Stimulated activated CD8-positive, alpha-beta memory T cell treated with anti-CD3 and anti-CD28 coated beads, Interleukin-7, amount 100 ng/mL, for 48 hours (primary cell): Measurements from ENCODE around the gene AGFG2.

Experiments
- DNase-seq, 2 donors: peaks; one replicate each; pipeline ENCODE4 v3.0.0-alpha.2; 2020; ENCODE audit warnings: low read depth in 1 of 2; ENCODE audit errors: extremely low read depth in 1 of 2

The AGFG2 gene

DNA sequence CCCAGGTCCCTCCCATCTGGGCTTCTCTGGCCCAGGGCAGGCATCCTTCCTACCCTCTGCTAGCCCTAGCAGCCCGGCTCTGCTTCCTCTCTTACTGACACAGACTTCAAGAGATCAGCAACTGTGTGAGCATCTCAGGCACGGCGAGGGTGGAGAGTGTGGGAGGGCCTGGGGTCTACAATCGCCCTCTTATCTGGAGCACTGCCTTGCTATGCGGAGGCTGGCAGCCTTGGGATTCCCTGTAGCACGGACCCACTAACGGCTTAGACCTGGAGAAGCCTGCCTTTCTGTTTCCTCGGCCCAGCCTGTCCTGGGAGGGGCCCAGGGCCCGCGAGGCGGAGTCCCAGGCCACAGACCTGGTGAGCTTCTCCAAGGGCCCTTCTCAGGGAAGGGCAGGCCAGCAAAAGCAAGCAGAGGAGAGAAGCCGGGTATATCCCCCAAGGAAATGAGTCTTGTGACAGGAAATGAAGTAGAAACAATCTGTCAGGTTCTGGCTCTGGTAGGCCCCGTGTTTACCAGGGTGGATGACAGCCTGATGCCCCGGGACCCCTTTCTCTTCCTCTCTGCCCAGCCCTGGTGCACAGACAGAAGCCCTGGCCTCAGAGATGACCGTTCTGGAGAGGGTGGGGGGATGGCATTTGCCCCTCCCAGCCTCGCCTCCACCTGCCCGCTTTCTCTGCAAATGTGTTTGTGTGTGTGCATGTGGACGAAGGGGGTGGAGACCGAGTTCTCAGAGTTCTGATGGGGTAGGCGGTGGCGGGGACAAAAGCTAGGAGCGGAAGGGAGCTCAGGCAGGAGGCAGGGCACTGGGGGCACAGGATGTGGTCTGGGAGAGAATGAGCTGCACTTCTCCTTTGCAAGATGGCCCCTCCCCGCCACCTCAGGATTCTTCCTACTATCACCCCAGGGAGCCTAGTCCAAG is 44.4 kb downstream of the AGFG2 start:
- peak; percentile 55 to 76 for DNase-seq

DNA sequence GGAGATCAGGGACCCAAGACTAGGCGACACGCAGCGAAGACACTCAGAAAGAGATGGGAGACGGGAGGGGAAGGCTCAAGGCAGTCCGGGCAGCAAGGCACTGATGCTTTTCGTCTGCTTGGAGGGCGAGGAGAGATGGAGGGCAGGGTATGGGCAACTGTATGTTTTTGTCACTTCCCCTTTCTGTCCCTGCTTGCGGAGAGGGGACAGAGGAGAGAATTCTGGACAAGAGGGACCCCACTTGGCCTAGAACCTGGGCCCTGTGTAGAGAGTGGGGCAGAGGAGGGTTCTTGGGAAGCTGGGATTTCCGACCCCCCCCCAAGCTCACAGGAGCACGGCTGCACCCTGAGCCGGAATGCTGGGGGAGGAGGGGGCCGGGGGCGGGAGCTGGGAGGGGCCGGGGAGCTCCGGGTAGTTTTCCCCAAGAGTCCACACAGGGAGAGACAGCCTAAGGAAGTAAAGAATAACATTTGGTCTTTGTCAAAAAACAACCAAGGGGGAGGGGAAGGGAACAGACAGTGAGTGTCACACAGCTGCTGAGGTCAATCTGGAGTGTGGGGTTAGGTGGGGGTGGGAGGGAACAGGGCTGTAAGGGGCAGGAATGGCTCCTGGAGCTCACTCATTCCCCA is 45.2 kb downstream of the AGFG2 start:
- no peak for DNase-seq

DNA sequence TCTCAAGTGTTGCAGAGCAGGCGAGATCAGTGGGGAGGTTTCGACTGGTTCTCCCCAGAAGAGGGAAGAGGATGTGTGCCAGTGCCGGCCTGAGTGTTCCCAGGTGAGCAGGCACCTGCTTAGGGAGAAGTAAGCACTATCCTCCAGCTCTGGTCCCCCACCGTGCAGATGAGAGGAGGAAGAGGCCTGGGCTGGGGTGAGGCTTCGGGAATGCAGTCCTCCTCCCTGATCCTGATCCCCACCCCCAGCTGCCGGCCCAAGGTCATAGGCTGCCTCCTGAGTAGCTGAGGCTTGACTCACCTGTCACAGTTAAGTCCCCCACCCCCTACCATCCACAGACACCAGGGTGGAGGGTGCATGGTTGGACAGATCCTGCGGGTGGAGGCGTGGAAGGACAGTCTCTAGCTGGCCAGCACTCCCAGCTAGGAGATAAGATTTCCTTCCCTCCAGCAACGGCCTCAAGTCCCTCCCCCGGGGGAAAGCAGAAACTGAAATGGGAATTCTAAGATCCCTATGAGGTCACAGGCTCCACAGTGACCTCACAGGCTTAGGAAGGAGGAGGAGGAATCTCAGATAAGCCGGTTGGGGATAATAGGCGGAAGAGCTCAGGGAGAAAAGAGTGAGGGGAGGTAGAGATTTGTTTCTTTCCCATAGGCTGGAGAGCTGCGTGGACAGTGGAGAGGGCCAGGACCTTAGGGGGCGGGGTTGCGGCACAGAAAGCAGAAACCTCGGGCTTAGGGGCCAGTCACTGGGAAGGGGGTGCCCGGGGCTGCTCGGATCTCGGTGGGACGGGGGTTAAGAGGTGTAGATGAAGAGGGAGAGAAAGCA is 45.9 kb downstream of the AGFG2 start:
- DNase-seq: no peak

DNA sequence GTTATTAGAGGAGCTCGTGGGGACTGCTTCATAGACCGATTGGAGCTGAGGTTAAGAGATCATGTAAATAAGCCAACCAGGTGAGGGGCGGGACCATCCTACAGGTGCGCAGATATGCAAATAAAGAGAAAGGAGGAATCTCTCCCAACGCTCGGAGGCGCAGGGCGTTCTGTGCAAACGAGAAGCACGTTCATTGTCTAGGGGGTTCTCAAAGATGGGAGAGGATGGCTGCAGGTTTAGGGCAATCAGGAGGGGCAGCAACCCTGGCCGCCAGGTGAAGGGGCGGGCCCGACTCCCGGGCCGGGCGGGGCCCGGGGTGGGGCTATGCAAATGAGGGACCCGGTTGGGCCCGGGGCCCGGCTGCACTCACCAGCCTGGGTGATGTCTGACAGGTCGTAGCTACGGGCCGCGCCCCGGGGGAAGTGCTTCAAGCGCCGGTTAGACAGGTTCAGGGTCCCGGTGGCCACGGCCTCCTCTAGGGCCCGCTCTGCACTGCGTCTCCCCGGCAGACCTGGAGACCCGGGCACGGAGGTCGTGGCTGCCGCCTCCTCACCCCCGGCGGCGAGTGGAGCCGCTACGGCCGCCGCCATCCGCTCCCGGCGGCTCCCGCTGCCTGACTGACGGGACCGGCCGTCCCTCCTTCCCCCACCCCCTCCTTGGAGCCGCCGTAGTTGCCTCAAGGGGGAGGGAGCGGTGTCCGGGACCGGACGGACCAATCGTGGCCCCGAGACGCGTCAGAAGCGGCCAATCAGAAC is 46.7 kb downstream of the AGFG2 start, which contains the start of gene LRCH4:
Gene LRCH4 (minus strand): TSS at position 619 of the 755 bp plus-strand sequence. CDS start 29 bp downstream, at position 590.
- DNase-seq: no peak

DNA sequence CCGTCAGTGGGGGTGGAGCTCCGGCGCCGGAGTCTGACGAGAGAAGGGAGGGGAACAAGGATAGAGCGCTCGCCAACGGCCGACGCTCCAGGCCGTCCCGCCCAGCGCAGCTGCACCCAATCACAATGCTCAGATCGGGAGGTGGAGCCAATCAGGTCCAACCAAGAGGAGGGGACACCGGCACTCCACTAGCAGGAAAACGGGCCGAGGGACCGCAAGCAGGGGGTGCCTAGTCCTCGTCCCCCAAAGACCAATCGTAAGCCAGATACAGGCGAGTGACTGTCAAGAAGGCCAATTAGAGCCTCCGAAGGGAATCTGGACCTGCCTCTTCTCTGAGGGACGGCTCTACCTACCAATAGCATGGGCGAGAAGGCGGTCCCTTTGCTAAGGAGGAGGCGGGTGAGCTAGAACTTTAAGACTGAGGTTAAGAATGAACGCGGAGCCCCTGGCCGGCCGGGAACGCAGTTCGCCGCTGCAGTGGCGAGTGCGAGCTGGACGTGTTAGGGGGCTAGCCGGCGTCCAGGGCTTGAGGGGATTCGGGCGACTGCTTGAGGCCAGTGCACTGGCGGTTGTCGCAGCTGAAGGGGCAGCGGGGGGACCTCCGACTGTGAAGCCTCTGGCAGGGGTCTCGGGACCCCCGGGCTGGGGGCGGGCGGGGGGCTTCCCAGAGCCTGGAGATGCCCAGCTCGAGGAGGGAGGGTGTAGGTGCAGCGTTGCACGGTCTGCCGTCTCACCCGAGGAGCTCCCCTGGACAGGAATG is 47.4 kb downstream of the AGFG2 start, which contains the start of gene FBXO24:
Gene FBXO24 (plus strand): TSS at position 63 of the 760 bp plus-strand sequence. CDS start 298 bp downstream, at position 361.
- peak; percentile 99 to 100 for DNase-seq

DNA sequence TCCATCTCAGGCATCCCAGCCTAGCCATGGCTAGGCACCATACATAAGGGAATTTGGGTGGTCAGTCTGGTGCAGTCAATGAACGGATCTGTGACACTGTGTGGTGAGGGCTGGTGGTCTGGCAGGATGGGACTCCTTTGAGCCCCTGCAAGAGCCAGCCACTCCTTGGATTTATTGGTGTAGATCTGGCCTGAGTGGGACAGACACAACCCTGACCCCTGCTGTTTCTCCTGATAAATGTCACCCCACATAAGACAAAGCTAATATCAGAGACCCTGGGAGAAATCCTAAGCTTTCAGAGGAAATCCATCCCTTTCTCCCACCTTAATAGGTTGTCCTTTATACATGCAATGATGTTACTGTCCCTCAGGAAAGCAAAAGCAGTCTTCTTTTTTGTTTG is 49.4 kb downstream of the AGFG2 start:
- DNase-seq: no peak

DNA sequence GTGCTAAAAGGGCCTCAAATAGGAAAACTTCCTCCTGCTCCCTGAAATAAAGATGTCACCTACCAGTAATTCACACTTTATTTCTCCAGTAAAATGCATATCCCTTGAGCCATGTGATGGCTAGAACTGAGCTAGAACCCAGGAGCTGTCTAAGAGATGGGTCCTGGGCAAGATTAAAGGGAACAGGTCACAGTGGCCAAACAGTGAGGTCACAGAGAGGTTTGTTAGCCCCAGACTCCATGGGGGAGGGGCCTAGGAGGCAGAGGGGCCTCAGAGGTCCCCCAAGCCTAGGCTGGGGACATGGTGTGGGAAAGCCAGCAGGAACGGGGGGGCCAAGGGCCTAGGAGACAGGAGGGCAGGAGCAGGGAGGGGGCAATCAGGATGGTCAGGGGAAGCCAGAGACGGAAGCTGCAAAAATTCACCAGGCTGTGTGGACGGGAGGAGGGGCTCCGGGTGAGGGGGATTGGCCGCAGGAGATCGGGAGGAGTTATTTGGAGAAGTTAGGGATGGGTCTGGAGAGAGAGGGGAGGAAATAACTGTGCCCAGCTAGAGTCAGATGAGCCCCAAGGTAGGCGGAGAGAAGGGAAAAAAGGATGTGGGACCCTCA is 50.4 kb downstream of the AGFG2 start:
- no peak for DNase-seq

DNA sequence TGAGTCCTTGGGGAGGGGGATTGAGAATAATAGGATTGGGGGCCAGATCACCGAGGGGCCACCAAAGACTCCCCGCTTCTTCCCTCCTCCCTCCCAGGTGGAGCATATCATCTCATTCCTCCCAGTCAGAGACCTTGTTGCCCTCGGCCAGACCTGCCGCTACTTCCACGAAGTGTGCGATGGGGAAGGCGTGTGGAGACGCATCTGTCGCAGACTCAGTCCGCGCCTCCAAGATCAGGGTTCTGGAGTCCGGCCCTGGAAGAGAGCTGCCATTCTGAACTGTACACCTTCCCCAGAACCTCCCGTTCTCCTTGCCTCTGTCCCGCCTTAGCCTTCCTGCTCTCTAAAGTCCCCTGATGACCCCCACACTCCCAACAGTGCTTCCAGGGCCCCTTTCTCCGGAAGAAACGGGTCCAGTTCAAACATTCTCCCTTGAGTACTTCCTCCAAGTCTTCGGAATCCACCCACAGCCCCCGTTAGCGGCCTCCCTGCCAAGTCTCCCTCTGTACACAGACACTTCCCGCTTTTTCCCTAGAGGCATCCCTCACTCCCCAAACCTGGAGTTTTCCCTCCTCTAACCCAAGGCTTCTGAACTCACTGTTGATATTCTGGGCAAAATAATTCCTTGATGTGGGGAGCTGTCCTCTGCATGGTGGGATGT is 51.2 kb downstream of the AGFG2 start:
- DNase-seq: no peak

DNA sequence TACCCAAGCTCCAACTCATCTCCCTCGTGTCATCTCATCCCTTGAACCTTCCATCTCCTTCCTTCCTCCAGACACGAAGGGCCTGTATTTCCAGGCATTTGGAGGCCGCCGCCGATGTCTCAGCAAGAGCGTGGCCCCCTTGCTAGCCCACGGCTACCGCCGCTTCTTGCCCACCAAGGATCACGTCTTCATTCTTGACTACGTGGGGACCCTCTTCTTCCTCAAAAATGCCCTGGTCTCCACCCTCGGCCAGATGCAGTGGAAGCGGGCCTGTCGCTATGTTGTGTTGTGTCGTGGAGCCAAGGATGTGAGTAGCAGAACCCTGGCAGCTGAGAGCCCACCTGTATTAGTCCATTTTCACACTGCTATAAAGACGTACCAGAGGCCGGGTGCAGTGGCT is 52.6 kb downstream of the AGFG2 start:
- DNase-seq: no peak

DNA sequence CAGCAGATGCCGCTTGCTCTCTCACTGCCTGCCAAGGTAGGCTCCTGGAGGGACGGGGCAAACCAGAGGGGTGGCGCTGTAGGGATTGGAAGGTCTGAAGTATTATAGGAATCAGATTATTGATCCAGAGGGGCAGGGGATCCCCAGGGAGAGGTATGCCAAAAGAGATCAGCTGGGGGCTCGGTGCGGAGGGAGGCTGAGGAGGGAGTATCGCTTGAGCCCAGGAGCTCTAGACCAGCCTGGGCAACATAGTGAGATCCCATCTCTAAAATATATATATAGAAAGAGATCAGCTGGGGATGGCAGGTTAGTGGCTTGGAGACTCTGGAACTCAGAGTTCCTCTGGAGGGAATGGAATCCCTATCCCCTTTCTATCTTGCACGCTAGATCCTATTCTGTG is 56.2 kb downstream of the AGFG2 start:
- no peak for DNase-seq

DNA sequence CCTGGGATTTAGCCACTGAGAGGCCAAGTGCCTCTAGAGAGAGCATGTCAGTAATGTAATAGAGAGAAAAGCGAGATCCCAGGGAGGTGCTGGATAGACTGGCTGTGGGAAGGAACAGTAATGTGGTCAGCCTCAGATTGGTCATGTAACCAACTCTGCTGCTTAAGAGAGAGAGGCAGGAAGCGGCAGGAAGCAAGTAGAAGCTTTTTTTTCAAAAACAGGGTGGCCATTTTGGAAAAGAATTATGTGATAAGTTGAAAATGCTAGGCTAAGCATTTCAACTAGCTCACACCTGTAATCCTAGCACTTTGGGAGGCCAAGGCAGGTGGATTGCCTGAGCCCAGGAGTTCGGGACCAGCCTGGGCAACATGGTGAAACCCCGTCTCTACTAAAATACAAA is 59.4 kb downstream of the AGFG2 start:
- DNase-seq: no peak

DNA sequence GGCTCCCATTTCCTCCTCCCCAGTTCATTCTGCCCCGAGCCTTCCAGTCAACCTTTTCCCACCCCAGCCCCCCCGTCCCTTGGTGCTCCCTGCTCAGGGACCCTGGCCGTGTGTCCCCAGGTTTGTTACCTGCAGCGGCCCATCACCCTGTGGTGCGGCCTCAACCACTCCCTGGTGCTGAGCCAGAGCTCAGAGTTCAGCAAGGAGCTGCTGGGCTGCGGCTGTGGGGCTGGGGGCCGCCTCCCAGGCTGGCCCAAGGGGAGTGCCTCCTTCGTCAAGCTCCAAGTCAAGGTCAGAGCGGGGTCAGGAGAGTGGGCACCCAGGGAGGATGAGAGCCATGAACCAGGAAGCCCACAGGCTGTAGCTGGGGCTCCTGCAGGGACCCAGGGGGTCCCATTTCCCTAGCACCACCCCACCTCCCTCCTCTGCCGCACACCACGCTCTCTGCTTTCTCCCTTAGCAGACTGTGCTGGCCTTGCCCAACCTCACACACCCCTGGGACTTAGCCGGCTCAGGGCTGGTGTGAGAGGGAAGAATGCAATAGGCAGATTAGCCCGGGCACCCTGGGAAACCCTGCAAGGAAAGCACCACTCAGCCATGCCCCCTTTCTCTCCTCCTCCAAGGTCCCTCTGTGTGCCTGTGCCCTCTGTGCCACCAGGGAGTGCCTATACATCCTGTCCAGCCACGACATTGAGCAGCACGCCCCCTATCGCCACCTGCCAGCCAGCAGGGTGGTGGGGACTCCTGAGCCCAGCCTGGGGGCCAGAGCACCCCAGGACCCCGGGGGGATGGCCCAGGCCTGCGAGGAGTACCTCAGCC is 61.1 kb downstream of the AGFG2 start:
- DNase-seq: no peak

DNA sequence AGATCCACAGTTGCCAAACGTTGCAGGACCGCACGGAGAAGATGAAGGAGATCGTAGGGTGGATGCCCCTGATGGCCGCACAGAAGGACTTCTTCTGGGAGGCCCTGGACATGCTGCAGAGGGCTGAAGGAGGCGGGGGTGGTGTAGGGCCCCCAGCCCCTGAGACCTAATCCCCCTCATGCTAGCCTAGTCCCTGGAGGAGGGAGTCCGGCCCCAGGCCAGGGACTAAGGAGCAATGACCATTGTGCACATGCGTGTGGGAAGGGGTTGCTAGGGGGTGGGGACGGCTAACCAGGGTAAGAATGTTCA is 61.7 kb downstream of the AGFG2 start:
- DNase-seq: no peak

DNA sequence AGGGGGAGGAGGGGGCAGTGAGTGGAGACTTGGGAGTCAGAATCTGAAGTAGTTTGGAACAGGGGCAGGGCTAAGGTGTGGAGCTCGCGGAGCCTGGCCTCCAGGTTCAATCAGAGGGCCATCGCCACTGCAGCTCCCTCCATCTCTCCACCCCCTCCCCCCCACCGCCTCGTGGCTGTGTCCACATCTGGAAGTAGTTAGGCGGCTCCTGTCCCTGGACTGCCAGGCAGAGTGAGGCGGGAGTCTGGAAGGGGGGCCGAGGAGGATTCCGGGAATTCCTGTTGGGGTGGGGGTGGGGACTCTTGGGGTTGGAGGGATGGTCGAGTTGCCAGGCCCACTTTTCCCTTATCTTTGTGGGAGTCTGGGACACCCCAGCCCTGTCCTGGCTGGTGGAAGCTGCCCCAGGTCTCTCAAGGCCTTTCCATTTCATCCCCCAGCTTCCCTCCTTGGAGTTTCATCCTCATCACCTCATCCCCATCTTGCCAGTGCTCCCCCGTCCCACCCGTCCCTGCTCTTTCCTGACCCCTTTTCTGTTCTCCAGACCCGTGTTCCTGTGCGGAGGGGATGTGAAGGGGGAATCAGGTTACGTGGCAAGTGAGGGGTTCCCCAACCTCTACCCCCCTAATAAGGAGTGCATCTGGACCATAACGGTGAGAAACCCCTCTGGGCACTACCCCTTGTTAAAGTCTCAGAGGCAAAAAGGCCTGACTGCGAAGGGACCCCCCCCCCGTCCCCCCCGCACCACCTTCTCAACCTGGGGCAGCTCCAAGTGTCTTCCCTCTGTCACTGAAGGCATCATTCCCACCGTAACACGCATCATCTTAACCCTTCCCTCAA is 64.1 kb downstream of the AGFG2 start:
- no peak for DNase-seq

DNA sequence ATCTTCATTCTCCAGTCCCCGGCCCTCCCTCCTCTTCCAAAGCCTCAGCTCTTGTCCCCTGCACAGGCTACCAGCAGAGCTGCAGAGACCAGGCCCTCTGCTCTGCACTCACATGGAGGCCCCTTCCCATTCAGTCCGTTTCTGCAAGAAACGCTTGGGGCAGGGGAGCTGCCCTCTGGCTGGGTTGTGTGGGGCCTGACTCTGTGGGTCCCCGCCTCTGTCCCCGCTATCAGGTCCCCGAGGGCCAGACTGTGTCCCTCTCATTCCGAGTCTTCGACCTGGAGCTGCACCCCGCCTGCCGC is 64.7 kb downstream of the AGFG2 start:
- DNase-seq: no peak

DNA sequence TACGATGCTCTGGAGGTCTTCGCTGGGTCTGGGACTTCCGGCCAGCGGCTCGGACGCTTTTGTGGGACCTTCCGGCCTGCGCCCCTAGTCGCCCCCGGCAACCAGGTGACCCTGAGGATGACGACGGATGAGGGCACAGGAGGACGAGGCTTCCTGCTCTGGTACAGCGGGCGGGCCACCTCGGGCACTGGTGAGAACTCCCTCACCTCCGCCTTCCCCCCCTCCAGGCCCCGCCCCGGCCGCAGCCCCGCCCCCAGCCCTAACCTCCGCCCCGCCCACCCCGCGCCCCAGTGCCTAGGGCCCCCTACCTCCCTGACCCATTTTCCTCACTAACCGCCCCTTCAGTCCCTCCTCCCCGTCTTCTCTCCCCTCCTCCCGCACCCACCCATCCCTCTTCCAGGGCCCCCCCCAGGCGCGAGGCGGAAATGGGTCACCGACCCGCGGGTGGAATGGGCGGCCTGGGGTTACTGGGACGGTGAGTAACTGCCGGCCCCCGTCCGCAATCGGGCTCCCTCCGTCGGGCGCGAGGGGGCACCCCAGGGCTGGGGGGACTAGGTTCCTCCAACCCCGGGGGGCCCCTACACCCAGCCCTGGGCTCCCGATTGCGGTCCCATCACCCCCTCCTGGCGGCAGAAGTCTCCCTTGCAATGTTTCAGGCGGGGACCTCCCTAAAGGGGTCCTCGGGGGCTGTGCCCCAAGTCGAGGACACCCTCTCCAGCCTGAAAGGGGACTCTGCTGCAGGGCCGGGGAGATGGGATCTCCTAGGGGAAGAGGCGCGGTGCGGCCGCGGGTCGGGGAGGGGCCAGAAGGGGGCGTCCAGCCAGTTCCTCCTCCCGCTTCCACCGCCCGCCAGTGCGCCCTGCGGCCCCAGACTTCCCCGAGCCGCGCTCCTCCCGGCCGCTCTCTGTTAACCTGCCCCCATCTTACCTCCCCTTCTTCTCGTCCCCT is 65.3 kb downstream of the AGFG2 start:
- DNase-seq: peak; percentile 72 to 75
